ENCODE data around the gene SPATA4.

The SPATA4 gene

DNA sequence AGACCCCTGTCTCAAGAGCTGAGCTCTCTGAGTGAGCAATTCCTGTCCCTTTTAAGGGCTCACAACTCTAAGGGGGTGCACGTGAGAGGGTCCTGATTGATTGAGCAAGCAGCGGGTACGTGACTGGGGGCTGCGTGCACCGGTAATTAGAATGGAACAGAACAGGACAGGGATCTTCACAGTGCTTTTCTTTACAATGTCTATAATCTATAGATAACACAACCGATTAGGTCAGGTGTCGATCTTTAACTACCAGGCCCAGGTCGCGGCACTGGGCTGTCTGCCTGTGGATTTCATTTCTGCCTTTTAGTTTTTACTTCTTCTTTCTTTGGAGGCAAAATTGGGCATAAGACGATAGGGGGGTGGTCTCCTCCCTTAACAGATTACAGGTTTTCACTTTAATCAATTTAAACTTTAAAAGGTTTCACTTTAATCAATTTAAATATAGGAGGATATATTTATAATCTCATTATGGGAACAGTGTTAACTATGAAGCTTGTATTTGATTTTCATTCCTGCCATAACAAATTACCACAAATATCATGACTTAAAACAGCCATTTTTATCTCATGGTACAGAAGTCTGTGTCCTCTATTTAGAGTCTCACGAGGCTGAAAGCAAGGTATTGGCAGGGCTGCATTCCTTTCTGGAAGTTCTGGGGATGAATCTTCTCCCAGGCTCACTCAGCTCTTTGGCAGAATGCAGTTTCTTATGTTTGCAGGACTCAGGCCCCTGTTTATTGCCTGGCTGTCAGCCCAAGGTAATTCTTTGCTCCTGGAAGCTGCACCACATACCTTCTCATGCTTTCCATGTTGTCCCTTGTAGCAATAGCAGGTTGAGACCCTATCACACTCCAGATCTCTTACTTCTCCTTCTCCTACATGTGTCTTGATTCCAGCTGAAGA lies 5.2 kb downstream of the SPATA4 start:
- DNase-seq: no peak

DNA sequence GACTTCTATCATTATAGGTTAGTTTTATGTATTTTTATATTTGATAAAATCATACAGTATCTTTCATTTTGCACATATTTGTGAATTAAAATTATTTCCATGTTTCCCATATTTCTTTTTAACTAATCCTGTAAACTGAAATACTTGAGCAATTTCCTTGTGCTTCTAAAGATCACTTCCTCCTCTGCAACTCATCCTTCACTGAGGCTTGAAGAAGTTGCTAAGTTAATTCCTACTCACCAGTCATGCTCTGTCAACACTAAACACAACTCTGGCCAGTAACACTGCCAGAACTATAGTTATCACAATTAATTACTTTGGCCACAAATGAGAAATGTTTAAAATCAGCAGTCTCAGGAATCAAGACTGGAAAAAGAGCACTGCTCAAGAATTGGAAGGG lies 6.7 kb downstream of the SPATA4 start:
- DNase-seq: no peak

DNA sequence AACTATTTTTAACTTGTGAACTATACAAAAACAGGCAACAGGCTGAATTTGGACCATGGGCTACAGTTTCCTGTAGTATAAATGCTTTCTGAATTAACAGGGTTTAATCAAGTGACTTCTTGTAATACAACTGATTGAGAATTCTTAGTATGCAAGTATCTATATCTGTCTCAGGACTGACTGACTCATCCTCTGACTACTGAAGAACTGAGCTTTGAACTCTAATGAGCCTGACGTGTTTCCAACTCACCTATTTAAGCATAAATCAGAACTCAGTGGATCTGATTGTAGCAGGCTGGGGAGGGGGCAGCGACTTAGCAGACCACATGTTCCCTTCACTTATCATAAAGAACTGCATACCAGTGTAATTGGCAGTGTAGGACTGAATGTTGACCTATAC lies 7.8 kb downstream of the SPATA4 start:
- DNase-seq: no peak

DNA sequence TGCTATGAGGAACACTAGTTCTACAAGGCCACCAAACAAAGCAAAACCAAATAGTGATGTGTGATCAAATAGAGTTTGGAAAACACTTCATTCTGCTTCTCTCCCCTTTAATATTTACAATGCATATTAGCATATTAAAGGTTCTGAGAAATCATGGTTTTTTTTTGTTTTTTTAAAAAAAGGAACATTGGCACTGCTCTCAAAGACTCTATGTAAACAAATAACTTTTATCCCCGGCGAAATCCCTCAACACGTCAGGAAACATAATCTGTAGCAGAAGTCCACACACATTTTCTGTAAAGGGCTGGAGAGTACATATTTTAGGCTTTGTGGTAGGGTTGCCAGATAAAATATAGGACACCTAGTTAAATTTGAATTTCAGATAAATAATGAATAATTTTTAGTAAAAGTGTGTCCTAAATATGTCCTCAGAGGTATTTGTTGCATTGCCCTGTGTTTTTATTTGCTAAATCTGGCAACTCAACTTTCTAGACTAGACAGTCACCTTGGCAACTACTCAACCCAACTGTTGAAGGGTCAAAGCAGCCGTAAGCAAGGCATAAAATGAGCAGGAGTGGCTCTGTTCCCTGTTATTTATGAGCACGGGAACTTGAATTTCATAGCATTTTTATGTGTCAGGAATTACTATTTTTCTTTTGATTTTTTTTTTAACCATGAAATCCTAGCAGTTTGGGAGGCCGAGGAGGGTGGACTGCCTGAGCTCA lies 8.6 kb downstream of the SPATA4 start:
- DNase-seq: no peak

DNA sequence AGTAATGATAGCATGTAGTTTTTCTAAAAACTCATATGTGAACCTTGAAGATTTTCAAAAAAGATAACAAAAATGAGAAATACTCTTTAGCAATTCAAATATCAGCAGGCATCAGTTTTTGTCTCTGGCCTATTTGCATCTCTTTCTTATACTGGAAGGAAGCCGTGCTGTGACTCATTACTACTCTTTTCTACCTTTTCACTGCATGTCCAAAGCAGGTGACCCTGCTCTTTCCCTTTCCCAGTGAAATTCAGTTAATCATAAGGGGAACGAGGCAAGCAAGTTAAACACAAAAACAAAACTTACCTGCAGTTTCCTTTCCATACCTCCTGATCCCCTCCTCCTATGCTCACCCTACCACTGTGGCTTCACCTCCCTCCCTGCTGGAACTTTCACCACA lies 9.3 kb downstream of the SPATA4 start:
- no peak for DNase-seq

DNA sequence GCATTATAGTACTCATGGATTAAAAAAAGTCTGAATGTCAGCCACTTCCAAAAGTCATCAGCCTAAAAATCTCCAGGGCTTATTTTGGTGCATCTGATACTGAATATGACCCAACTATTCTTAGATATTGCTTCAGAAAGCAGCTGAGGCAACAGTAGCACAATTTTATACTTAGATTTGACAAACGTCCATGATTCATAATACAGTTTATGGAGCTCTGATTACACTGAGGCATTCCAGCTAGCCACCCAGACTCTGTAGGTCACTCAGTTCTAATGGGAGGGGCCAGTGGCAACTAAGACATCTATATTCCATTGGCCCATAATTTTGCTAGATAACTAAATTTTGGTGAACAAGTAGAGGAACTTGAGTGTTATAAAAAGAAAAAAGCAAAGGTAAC lies 10.3 kb downstream of the SPATA4 start:
- no peak for DNase-seq

DNA sequence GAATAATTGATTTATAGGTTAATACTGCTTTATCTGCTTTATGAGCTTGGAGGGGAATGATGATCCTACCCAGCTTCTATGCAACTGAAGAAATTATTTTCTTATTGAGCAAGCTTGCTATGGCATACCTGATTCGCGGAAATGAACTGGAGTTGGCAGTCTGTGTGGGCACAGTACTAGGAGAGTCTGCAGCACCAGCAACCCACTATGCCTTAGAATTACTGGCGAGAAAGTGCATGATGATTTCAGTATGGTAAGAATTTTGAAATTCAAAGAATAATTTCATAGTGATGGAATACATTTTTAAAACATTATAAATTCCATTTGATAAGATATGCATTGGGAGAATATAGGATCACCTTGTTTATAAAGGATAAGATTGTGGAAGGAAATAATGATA lies 32.3 kb downstream of the SPATA4 start:
- no peak for DNase-seq

DNA sequence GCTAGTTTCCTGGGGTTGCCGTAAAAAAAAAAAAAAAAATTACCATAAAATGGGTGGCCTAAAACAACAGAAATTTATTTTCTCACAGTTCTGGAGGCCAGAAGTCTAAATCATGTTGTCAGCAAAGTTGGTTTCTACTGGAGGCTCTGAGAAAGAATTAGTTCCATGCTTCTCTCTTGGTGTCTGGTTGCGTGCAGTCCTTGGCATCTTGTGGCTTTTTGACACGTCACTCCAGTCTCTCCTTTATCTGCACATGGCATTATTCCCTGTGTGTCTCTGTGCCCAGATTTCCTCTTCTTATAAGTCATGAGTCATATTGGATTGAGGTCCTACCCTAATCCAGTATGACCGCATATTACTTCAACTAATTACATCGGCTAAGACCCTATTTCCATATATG lies 38.7 kb downstream of the SPATA4 start:
- DNase-seq: no peak

DNA sequence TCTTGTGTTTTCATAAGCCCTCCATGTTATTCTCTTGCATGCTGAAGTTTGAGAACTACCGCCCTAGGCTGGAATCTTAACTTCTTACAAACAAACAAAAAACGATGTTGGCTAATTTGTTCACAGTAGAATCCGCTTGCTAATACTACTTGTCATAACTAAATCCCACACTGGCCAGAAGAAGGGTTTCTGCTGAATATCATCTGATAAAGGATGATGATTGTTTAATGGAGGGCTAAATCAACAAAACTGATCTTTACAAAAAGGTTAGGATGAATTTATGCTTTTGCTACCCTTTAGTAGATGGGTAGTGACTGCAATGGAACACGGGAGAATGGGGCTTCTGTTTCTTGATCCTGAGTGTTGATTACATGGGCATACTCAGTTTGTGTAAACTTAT lies 42.3 kb downstream of the SPATA4 start:
- DNase-seq: no peak

DNA sequence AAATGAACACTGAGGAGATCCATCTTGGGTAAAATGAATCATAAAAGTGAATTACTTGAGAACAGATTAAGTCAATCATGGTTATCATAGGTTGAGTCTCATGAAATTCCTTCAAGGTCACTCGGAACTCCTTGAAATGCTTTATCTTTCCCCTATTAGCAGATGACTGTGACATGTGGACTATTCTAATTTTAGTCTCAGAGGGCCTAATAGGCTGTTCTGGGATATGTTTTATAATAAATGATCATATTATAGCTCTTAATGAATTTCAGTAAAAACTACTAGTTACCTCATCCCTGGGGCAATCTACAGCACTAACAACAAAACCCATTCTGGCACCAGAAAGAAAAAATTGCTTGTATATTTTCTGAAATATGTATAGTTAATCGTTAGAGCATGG lies 44.7 kb downstream of the SPATA4 start:
- no peak for DNase-seq

DNA sequence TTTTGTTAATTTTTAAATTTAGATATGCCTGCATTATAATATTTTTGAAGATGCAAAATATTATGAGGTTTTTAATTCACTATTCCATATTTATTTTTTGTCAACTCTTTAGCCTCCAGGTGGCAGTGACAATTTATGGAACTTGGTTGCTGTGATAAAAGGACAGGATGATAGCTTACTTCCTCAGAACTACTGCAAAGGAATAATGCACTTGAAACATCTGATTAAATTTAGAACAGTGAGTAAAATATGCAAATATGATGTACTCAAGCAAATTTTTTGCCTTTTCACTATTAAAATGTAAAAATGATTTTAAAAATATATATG lies 45.1 kb downstream of the SPATA4 start:
- DNase-seq: no peak

DNA sequence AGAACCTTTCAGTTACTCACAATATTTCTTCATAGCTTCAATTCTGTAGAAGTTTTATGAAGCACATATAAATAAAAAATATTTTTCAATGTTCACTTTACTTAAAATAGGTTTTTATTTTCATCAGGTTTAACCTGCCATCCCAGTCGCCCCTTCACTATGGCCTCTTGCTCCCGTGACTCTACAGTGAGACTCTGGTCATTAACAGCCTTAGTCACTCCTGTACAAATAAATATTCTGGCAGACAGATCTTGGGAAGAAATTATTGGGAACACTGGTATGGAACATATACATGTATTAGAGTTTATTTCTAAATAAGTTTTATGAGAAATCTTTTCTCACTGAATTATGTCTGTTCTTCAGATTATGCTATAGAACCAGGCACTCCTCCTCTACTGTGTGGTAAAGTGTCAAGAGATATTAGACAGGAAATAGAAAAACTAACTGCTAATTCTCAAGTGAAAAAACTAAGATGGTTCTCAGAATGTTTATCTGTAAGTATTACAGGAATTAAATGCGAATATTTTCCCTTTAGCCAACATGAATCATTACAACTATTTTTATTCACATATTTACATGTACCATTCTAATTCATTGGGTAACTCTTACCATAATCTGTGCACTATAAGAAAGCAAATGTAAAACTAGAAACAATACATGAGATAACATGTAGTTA lies 45.6 kb downstream of the SPATA4 start:
- no peak for DNase-seq

DNA sequence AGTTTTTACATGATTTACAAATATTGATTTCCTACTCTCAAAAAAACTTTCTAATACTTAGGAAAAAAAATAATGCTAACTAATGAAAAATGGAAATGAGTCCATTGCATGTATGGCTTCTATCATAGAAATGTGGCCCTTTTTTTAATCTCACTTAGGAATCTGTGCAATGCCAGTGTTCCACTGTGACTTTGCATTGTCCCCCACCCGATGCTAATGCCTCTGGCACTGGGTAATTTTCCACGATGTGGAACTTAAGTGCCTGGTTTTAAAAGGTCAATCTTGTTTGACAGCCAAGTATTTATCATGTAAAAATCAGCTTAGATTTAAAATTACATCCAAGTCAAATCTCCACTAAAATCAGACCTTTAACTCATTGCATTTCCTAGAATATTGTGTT lies 53.1 kb downstream of the SPATA4 start:
- no peak for DNase-seq

DNA sequence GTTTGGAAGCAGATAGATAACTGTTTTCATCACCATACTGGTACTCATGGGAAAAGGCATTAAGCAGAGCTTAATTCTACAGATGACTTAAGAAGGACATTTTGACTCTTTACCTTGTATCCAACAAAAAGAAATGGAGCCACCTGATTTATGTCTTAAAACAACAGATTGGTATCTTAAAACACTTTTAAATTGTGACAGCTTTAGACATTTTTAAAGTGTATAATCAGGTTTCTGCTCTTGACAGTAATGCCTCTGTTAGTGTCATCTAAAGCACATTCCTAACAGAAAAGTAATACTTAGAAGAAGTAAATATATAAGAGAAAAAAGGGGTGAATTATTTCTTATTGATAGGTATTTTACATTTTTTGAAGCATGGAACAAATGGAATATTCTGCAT lies 55.9 kb downstream of the SPATA4 start:
- no peak for DNase-seq

DNA sequence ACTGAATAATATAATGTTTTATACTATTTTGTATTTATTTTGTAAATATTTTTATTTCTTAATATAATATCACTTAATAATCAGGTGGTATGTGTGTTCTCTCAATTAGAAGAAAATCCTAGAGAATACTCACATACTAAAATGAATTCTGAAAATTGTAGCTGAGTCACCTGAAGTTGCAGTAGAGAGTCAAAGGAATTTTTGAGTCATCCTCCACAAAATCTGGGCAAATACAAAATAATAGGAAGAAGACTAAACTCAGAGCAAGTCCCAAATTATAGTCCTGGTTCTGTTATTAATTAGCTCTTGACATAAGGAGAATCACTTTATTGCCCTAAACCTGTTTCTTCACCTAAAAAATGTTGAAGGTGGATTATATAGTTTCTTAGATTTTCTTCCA lies 57.8 kb downstream of the SPATA4 start:
- no peak for DNase-seq

DNA sequence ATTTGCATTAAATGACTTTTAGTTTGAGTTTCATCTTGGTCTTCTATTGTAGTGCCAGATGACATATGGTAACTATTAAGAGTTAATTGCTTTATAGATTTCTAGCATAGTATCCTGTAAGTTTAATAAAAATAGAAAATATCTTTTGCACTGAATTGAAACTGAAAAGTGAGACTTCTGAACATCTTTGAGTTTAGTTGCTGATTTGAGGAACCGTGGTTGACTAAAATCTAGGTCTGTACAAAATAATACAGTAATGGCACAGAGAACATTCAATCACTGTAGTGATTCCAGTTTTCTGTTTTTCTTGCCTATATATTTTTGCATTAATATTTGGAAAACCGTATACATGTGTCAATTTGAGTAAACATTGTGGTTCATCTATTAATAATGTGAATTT lies 60.7 kb downstream of the SPATA4 start:
- DNase-seq: no peak

Data from stimulated activated CD4-positive, alpha-beta T cell treated with anti-CD3 and anti-CD28 coated beads, Interleukin-4, amount 100 ng/mL, for 1 hour (primary cell).